Ovary (tissue), 3 donors: Measurements from ENCODE around the gene CFAP65.

Experiments
- EP300 ChIP-seq: sonication (generic); formaldehyde crosslinking; IDR thresholded peaks from one replicate; pipeline ENCODE4 v1.6.1; 2017; ENCODE audit warnings: antibody characterized with exemption
- POLR2A ChIP-seq: fragments of 450-650 bp; IDR thresholded peaks from one replicate; pipeline ENCODE4 v1.6.1; 2017; ENCODE audit warnings: antibody characterized with exemption, mild to moderate bottlenecking, moderate library complexity
- TF ChIP-seq, protein P1 (sequence below), 3 donors: fragments of 450-650 bp in 2 of 3; fragments of 200-600 bp in 1 of 3; IDR thresholded peaks; one replicate each; pipeline versions ENCODE4 v1.5.1 to v1.8.0; 2016 to 2022; ENCODE audit warnings: antibody characterized with exemption in 3 of 3, mild to moderate bottlenecking in 1 of 3
- donor health status: DM: no; HTN: no; CAD: no.

DNA sequence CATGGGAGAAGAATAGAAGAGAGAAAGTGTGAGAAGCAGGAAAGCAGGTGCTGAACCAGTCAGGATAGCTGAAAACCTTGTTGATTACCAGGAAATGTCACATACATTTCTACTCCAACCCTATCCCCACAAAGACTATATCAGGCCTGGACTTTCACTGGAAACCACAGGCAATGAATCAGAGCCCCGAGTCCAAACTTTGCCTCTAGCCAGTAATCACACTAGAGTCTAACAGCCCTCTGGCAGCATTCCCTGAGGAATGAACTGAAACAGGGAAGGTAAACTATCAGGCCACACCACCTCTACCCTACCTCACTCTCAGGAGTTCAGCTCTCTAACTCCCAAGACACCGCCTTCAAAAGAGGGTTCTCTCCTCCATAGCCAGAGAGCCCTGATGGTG, 38.1 kb upstream of the CFAP65 start:
- TF ChIP-seq, protein P1, sequence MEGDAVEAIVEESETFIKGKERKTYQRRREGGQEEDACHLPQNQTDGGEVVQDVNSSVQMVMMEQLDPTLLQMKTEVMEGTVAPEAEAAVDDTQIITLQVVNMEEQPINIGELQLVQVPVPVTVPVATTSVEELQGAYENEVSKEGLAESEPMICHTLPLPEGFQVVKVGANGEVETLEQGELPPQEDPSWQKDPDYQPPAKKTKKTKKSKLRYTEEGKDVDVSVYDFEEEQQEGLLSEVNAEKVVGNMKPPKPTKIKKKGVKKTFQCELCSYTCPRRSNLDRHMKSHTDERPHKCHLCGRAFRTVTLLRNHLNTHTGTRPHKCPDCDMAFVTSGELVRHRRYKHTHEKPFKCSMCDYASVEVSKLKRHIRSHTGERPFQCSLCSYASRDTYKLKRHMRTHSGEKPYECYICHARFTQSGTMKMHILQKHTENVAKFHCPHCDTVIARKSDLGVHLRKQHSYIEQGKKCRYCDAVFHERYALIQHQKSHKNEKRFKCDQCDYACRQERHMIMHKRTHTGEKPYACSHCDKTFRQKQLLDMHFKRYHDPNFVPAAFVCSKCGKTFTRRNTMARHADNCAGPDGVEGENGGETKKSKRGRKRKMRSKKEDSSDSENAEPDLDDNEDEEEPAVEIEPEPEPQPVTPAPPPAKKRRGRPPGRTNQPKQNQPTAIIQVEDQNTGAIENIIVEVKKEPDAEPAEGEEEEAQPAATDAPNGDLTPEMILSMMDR (IDR thresholded peaks at IDR 0.05), result no peak
- TF ChIP-seq POLR2A, result no peak
- no peak for TF ChIP-seq EP300
